GM06990 (cell line): ENCODE measurements around the gene CFAP99.

ENCODE experiments used
- DNase-seq: peaks from one replicate; pipeline ENCODE4 v3.0.0-alpha.2; 2011; ENCODE audit not compliant: insufficient read length; ENCODE audit errors: extremely low read depth
- H3K27me3 ChIP-seq: replicated peaks from 2 replicates; pipeline ENCODE4 v1.6.0; 2011; ENCODE audit warnings: low read length; ENCODE audit not compliant: control insufficient read depth, insufficient read depth
- H3K36me3 ChIP-seq: 2 replicates; pipeline ENCODE4 v1.5.1; 2011; ENCODE audit warnings: low read length; ENCODE audit not compliant: control insufficient read depth, insufficient read depth
- H3K4me3 ChIP-seq: replicated peaks from 2 replicates; pipeline ENCODE4 v1.5.1; 2011; ENCODE audit warnings: low read depth, mild to moderate bottlenecking, control low read depth, low read length
- TF ChIP-seq, protein P1 (sequence below): IDR thresholded peaks from 2 replicates; pipeline ENCODE4 v1.5.1; 2011; ENCODE audit warnings: low read length, control low read depth, mild to moderate bottlenecking, inconsistent platforms; ENCODE audit not compliant: insufficient read depth, poor library complexity, severe bottlenecking

Gene CFAP99

DNA sequence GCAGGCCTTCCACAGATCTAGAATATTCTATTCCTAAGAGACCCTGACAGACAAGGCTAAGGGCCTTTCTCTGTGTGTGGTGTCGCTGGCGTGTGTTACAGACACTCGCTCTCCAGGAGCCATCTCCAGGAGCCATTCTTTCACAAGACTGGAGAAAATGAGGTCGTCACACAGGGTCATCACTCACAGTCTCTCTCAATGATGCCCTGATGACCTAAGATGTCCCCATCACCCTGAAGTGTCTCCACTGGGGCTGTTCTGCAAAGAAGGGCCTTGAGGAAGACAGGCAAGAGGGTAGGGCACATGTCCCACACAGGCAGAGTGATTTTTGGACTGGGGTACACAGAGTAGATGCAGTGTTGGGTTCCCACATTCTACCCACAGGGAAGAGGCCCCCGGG is 35.0 kb upstream of the CFAP99 start:
- Histone ChIP-seq H3K4me3 (no peak overlapping the region), H3K36me3 (no peaks in the 10 kb centered on the region), H3K27me3 (peaks cover 2% of the 10 kb centered on the region; the same call in 1 of the 2 replicates)
- TF ChIP-seq, protein P1, sequence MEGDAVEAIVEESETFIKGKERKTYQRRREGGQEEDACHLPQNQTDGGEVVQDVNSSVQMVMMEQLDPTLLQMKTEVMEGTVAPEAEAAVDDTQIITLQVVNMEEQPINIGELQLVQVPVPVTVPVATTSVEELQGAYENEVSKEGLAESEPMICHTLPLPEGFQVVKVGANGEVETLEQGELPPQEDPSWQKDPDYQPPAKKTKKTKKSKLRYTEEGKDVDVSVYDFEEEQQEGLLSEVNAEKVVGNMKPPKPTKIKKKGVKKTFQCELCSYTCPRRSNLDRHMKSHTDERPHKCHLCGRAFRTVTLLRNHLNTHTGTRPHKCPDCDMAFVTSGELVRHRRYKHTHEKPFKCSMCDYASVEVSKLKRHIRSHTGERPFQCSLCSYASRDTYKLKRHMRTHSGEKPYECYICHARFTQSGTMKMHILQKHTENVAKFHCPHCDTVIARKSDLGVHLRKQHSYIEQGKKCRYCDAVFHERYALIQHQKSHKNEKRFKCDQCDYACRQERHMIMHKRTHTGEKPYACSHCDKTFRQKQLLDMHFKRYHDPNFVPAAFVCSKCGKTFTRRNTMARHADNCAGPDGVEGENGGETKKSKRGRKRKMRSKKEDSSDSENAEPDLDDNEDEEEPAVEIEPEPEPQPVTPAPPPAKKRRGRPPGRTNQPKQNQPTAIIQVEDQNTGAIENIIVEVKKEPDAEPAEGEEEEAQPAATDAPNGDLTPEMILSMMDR, result no peak
- DNase-seq, result no peak

DNA sequence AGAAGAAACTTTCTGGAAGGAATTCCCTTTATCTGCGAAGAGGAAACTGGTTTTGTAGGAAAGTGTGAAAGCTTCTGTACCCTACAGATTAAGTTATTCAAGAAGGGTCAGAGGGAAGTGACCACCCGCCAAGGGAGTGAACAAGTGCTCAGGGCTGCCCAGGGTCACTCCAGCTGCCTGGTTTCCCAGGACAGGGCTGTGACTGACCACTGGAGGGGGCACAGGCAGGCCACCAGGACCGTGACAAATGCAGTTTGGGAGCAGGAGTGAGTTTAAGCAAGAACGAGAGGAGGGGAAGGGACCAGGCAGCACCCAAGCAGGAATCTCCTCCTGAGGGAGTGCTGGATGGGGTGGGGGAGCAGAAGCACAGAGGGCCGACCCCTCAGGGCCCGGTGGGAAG is 34.5 kb upstream of the CFAP99 start:
- DNase-seq, result no peak
- no peak overlapping the region for H3K4me3 ChIP-seq
- no peaks in the 10 kb centered on the region for H3K36me3 ChIP-seq
- H3K27me3 ChIP-seq, result peaks cover 2% of the 10 kb centered on the region
- TF ChIP-seq, protein P1, result no peak

DNA sequence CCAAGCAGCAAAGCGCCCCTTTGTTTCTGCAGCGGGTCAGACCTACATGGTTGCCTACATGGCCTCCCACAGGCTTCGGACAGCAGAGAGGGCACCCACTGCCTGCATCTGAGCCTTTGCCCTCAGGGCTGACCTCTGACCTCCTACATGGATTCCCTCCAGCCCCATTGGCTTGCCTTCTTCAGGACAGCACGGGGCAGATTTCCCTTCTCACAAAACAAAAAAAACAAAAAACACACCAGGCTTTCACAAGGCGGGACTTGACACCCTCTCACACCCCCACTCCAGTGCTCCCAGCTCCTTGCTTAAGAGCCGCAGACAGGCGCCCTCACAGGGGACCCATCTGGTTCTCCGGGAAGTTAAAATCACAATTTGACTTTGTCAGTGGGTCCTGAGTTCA is 33.2 kb upstream of the CFAP99 start:
- H3K4me3 ChIP-seq, result no peak overlapping the region
- peaks cover 2% of the 10 kb centered on the region; the same call in 1 of the 2 replicates for H3K27me3 ChIP-seq
- no peak for DNase-seq
- H3K36me3 ChIP-seq, result no peaks in the 10 kb centered on the region
- TF ChIP-seq, protein P1, result no peak

DNA sequence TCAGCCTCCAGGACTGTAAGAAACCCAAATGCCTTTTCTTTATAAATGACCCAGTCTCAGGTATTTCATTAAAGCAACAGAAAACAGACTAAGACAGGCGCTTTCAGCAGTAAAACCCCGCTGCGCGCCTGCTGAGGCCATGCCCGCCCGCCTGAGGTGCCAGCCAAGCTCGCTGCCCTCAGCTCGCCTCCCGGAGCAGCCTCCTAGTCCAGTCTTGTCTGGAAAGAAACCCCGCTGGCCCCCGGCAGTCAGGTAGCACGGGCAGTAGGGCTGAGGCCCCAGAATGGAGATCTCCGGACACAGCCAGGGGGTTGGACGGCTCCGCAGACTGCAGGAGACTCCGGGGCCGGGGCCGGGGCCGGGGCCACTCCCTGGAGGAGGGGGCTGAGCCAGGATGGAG is 32.0 kb upstream of the CFAP99 start:
- no peak for DNase-seq
- TF ChIP-seq, protein P1, result no peak
- peaks cover 2% of the 10 kb centered on the region for H3K27me3 ChIP-seq
- H3K36me3 ChIP-seq, result no peaks in the 10 kb centered on the region
- H3K4me3 ChIP-seq, result no peak overlapping the region

DNA sequence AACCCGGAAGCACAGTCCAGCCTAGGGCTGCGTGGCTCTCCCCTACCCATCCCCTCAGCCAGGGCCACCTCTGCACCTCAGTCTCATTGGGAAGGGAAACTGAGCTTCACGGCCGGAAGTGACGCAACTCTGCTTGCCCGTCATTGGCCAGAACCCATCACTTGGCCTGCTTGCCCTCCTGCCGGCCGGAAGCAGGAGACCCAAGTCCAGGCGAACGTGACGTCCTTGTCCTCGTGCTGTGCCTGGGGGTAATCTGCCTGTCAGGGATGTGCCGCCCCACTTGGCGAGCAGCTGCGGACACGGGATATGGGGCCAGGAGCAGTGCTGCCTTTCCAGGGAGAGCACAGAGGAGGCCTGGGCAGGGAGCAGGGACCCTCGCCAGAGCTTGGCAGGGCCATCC is 31.5 kb upstream of the CFAP99 start:
- peaks cover 2% of the 10 kb centered on the region for H3K27me3 ChIP-seq
- DNase-seq, result no peak
- TF ChIP-seq, protein P1, result no peak
- H3K4me3 ChIP-seq, result no peak overlapping the region
- no peaks in the 10 kb centered on the region for H3K36me3 ChIP-seq

DNA sequence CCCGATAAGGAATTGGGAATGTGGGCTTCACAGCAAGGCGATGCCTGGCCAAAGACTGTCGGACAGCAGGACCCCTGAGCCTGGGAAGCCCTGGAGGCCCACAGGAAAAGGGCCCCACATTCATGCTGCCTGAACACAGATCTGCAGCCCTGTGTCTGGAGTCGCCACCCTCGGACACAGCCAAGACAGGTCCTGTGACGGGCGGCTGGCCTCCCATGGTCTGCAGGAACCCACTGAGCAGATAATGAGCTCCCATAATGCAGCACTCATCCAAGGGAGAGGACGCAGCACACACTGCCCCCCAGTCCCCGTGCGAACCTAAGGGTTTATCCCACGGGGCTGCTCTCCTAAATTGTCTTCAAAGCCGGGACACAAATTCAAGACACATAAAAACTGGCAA is 30.9 kb upstream of the CFAP99 start:
- no peak for DNase-seq
- H3K4me3 ChIP-seq, result no peak overlapping the region
- TF ChIP-seq, protein P1, result no peak

More for the DNA sequence above, 30.9 kb upstream of the CFAP99 start:
- peaks cover 2% of the 10 kb centered on the region for H3K27me3 ChIP-seq
- no peaks in the 10 kb centered on the region for H3K36me3 ChIP-seq
